ENCODE measurements around the gene DNAH17. TPM values are rescaled to one million over a fixed set of nuclear protein-coding genes. Genes with fewer than 3 reads are reported as not detected.

The DNAH17 gene
- total RNA-seq, 1 donor: under 0.01 TPM

GRCh38 chr17:78421534-78422266 is 155.5 kb downstream of the DNAH17 start:
- peak; percentile 52 to 79 (median 71) for DNase-seq (ENCODE audit: low read depth in 2 of 3, low spot score in 2 of 3)

GRCh38 chr17:78421084-78421533 is 156.1 kb downstream of the DNAH17 start:
- no peak for DNase-seq (ENCODE audit: low read depth in 2 of 3, low spot score in 2 of 3)

- DNase-seq (ENCODE audit: low read depth in 2 of 3, low spot score in 2 of 3): no peak
These were observed 157.0 kb downstream of the DNAH17 start for GRCh38 chr17:78419970-78420815.

GRCh38 chr17:78418326-78419026 is 158.7 kb downstream of the DNAH17 start:
- DNase-seq (ENCODE audit: low read depth in 2 of 3, low spot score in 2 of 3): no peak

GRCh38 chr17:78417531-78417909 is 159.7 kb downstream of the DNAH17 start:
- DNase-seq (ENCODE audit: low read depth in 2 of 3, low spot score in 2 of 3): no peak

- DNase-seq (ENCODE audit: low read depth in 2 of 3, low spot score in 2 of 3): no peak
These were observed 160.2 kb downstream of the DNAH17 start for GRCh38 chr17:78416791-78417530.

GRCh38 chr17:78415821-78416711 is 161.1 kb downstream of the DNAH17 start:
- DNase-seq (ENCODE audit: low read depth in 2 of 3, low spot score in 2 of 3): no peak

GRCh38 chr17:78414178-78415162 is 162.7 kb downstream of the DNAH17 start:
- peak in 1 of 3 donors; percentile 29 for DNase-seq (ENCODE audit: low read depth in 2 of 3, low spot score in 2 of 3)

GRCh38 chr17:78412403-78412802 is 164.8 kb downstream of the DNAH17 start:
- peak in 1 of 3 donors; percentile 32 for DNase-seq (ENCODE audit: low read depth in 2 of 3, low spot score in 2 of 3)

- no peak for DNase-seq (ENCODE audit: low read depth in 2 of 3, low spot score in 2 of 3)
These were observed 165.8 kb downstream of the DNAH17 start for GRCh38 chr17:78411241-78411857.

GRCh38 chr17:78409191-78409928 is 167.8 kb downstream of the DNAH17 start:
- no peak for DNase-seq (ENCODE audit: low read depth in 2 of 3, low spot score in 2 of 3)

- DNase-seq (ENCODE audit: low read depth in 2 of 3, low spot score in 2 of 3): no peak
These were observed 168.6 kb downstream of the DNAH17 start for GRCh38 chr17:78408476-78409050.

- DNase-seq (ENCODE audit: low read depth in 2 of 3, low spot score in 2 of 3): no peak
These were observed 169.7 kb downstream of the DNAH17 start for GRCh38 chr17:78407387-78408000.

GRCh38 chr17:78406920-78407319 is 170.3 kb downstream of the DNAH17 start:
- DNase-seq (ENCODE audit: low read depth in 2 of 3, low spot score in 2 of 3): no peak

- DNase-seq (ENCODE audit: low read depth in 2 of 3, low spot score in 2 of 3): no peak
These were observed 170.8 kb downstream of the DNAH17 start for GRCh38 chr17:78406396-78406795.

GRCh38 chr17:78403822-78404221 is 173.4 kb downstream of the DNAH17 start:
- no peak for DNase-seq (ENCODE audit: low read depth in 2 of 3, low spot score in 2 of 3)
